NCI-H226 (cell line): ENCODE measurements around the gene CHRFAM7A.
"Not testable (repeated sequence)": the region's sequence is repeated elsewhere in the genome, so short reads cannot be mapped to it uniquely, and the experiment has no call there.

Experiments
- DNase-seq: peaks from one replicate; pipeline ENCODE4 v3.0.0-alpha.2; 2015

CHRFAM7A gene

DNA sequence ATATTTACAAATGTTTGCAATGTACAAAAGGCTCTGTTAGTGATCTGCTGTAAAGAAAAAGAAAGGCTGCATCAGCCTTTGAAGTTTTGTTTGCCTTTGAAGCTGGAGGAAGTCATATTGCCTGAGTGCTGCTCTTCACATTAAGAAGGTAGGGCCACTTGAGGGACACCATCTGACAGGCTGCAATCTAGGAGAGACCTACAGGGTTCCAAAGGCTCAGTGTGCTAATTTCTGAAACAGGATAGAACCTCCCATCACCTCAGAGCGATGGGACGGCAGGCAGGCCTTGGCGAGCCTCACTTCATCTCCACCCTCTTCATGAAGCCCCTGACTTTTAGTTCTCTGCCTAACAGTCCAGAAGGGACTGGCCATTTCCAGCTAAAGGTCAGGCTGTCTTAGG, 77.6 kb downstream of the CHRFAM7A start:
- not testable (repeated sequence) for DNase-seq

GRCh38 chr15:30310575-30310974, 82.8 kb downstream of the CHRFAM7A start:
- not testable (repeated sequence) for DNase-seq
